ENCODE results near the gene MYO1H.

- TF ChIP-seq, protein P1, sequence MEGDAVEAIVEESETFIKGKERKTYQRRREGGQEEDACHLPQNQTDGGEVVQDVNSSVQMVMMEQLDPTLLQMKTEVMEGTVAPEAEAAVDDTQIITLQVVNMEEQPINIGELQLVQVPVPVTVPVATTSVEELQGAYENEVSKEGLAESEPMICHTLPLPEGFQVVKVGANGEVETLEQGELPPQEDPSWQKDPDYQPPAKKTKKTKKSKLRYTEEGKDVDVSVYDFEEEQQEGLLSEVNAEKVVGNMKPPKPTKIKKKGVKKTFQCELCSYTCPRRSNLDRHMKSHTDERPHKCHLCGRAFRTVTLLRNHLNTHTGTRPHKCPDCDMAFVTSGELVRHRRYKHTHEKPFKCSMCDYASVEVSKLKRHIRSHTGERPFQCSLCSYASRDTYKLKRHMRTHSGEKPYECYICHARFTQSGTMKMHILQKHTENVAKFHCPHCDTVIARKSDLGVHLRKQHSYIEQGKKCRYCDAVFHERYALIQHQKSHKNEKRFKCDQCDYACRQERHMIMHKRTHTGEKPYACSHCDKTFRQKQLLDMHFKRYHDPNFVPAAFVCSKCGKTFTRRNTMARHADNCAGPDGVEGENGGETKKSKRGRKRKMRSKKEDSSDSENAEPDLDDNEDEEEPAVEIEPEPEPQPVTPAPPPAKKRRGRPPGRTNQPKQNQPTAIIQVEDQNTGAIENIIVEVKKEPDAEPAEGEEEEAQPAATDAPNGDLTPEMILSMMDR (IDR thresholded peaks at IDR 0.05): no peak
- no peak for TF ChIP-seq POLR2AphosphoS5 (IDR thresholded peaks at IDR 0.05)
Observed at GRCh38 chr12:109330282-109331230, 17.1 kb upstream of the MYO1H start.
